HG03045 (cell line): Measurements from ENCODE around the gene FUBP3.

Experiments
- ATAC-seq: cut with Tn5 transposase; IDR thresholded peaks from one replicate; pipeline ENCODE4 v1.9.1; 2021; ENCODE audit warnings: mild to moderate bottlenecking, moderate library complexity; ENCODE audit not compliant: unreplicated experiment

FUBP3 gene, protein sequence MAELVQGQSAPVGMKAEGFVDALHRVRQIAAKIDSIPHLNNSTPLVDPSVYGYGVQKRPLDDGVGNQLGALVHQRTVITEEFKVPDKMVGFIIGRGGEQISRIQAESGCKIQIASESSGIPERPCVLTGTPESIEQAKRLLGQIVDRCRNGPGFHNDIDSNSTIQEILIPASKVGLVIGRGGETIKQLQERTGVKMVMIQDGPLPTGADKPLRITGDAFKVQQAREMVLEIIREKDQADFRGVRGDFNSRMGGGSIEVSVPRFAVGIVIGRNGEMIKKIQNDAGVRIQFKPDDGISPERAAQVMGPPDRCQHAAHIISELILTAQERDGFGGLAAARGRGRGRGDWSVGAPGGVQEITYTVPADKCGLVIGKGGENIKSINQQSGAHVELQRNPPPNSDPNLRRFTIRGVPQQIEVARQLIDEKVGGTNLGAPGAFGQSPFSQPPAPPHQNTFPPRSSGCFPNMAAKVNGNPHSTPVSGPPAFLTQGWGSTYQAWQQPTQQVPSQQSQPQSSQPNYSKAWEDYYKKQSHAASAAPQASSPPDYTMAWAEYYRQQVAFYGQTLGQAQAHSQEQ

DNA sequence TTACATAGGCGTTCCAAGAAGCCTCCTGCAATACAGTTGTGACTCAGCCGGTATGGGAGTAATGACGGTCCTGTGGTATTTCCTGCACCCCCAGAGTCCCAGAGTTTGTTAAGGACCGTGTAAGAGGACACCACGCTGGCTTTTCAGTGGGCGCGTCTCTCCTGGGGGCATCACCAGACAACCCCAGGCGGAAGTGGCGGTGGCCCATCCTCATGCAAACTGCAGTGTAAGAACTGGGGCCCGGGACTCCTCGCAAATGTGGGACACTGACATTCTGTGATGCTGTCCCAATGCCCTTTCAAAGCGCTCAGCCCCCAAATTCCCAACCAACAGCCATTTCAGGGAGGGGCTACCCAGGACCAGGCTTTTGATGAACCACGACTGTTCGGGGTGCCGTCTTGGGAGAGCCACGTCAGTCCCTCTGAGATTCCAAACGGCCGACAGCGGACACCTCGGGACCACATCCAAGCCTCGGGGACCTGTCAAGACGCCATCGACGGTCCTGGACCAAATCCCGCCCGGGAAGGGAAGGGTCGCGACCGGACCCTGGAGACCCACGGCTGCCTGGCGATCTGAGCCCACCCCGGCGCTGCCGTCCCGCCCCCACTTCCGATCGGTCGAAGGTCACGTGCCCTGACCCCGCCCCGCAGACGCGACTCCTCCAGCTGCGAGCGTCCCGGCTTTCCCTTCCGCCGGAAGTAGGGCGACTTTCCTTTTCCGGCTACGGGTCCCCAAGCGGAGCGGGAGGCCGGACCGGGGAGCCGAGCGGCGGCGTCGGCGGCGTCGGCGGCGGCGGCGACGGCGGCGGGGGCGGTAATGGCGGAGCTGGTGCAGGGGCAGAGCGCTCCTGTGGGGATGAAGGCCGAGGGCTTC is at the start of gene FUBP3:
Gene FUBP3, plus strand, starts transcription at position 713 of the 873 bp plus-strand sequence. Its CDS starts 104 bp downstream, at position 817.
- peak; percentile 92 for ATAC-seq

DNA sequence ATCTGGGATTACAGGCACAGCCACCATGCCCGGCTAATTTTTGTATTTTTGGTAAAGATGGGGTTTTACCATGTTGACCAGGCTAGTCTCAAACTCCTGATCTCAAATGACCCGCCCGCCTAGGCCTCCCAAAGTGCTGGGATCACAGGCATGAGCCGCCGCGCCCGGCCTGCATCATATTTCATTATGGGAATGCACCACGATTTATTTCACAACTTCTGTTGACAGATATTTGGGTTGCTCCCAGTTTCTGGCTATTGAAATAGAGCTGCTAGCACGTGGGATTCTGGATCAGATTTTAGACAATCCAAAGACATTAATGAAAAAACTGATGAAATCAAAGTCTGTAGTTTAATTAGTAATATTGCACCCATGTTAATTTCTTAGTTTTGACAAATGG is 48.4 kb upstream of the FUBP3 start:
- no peak for ATAC-seq

DNA sequence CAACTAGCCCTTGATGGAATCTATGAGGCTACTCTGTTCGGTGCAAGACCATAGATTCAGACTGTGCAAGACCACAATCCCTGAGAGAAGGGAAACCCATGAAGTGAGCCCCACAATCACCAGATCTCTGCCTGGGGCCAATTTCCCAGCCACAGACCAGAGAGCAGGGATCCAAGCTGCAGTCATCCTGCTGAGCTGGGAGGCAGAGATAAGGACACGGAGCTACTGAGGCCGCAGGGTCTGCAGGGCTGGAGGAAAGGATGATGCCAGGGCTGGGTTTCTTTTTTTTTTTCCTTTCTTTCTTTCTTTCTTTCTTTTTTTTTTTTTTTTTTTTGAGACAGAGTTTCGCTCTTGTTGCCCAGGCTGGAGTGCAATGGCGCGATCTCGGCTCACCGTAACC is 47.7 kb upstream of the FUBP3 start:
- ATAC-seq: no peak

DNA sequence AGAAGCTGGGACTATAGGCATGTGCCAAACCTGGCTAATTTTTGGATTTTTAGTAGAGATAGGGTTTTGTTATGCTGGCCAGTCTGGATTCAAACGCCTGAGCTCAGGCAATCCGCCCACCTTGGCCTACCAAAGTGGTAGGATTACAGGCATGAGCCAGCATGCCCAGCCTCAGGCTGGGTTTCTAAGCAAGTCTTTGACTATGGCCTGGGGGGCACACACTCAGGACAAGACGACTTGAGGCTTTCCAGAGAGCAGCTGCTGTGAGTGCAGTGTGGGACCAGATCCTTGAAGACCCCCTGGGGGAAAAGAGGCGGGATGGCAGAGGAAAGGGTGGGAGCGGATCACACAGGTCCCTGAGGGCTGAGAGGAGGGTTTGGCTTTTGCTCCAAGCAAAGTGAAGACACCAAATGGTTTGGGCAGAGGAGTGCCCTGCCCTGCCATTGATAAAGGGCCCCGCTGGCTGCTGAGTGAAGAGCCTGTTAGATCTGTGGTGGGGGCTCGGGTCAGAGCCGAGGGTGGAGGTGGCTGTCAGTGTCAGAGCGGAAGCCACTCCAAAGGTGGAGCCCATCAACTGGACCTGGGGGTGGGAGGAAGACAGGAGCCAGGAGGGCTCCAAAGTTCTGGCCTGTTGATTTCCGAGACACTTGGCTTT is 46.8 kb upstream of the FUBP3 start:
- no peak for ATAC-seq

DNA sequence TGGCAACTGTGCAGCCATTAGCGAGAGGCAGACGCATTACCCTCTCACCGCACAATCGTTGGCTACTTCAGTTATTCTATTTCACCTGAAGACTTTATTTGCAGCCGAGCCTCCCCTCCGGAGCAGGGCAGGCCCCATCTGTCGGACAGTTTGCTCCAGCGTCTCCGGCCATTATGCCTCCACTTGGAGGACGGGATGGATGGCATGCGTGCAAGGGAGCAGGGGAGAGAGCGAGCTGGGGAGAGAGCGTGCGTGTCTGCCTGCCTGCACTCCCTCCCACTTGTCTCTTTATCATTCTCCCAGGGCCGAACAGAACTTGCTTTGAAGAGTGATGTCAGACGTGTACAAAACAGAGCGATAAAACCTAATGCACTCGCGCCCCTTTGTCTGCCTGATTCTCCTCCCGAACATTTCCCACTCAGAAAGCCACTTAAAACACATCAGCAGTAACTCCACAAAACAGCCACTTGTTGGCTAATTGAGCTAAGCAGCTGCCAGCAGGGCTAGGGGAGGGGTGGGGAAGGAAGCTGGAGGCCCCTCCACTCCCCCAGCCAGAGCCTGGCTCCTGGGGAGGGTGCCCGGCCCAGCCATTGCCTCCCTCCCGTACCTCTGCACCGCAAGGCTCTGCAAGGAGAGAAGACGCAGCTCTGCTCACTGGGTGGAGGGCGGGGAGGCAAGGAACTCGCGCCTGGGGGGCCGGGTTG is 43.4 kb upstream of the FUBP3 start:
- ATAC-seq: no peak

DNA sequence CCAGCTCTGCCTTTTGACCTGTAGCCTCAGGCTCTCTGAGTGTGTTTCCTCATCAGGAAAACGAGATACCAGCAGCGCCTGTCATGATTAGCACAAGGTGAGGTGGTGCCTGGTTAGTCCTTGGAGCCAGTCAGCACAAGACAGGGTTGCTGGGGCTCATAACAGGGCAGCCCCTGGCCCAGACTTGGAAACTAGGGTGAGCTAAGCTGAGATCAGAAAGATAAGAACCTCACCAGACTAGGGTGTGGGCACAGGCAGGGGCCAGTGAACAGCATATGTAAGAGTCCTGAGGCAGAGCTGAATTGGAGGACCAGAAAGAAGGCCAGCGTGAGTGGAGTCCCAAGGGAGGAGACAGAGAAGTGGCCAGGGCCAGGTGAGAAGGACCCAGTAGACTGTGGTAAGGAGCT is 42.7 kb upstream of the FUBP3 start:
- no peak for ATAC-seq

DNA sequence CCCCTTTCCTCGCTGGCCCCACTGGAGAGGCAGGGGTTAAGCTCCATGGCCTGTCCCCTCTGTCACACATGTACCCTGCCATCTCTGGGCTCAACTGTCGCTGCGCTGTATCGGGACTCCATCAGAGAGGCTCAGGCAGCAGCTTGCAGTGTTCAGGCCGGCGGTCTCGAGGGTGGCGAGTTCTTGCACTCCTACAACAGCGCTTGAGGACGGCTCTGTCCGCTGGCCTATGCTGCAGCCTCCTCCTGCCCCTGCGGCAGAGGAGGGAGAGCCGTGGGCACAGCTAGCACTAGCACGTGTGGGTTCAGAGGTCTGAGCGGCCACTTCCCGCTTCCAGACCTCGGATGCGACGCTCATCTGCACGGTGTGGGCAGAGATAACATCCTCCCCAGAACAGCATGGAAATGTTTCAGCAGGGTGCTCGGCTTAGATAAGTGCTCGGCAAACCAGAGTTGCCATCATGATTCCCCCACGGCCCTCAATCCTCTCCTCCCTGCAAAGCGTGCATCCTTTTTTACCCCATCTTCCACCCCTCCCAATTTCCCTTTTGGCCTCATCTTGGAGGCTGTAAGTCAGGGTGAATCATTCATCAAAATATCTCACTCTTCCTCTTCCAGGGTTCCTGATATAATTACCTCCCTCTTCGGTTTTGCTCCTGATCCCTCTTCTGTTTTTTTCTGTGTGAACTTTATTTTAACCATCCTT is 41.9 kb upstream of the FUBP3 start:
- no peak for ATAC-seq

DNA sequence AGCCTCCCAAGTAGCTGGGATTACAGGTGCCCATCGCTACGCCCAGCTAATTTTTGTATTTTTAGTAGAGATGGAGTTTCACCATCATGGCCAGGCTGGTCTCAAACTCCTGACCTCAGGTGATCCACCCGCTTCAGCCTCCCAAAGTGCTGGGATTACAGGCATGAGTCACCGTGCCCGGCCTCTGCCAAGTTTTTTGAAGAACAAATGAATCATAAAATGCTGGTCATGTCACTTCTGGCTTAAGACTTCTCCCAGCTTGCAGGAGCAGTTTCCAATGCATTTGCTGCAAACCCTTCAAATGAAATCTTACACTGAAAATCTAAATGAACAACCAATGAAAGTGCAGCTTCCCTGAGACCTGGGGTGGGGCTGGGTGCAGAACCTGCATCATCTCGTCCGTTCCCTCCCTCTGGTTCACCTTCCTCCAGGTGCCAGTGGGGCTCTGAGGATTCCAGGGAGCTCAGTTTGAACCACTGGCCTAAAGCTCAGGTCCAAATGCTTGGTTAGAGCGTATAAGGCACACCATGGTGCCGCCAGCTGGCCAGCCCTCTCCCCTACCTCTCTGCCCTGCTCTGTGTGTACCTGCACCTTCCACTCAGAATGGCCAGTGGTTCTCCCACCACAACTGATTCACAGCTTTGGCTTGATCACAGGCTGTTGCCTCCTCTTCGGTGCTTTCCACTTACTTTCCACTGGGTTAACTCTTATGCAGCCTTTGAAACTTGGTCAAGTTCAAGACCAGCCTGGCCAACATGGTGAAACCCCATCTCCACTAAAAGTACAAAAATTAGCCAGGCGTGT is 39.8 kb upstream of the FUBP3 start:
- ATAC-seq: no peak

DNA sequence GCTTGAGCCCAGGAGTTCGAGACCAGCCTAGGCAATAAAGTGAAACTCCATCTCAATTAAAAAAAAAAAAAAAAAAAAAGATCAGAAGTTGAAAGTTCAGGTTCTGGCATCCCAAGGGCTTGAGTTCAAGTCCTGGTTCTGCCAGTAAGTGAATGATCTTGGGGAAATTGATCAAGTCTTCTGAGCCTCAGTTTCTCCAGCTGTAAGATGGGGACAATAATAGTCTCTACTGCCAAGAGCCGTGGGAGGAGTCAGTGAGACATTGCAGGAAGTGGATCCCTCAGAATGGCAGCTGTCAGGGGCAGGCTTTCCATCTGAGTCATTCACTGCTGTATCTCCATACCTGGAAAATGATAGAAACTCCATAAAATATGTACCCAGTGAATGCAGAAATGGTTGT is 37.8 kb upstream of the FUBP3 start:
- ATAC-seq: no peak

DNA sequence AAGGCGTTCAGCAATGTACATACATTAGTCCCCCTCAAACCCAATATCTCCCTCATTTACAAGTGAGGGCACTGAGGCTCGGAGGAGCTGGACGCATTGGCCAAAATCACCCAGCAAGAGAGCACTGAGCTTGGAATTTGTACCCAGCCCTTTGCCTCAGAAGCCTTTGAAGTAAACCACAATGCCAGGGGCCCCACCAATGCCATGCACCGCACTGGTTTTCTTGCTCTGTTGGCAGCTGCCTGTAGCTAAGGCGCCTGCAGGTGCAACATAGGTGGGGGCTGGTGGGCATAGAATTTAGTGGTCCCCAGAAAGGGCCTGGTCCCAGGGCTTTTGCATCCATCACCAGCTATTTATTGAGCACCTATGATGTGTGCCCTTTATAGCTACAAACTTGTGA is 37.3 kb upstream of the FUBP3 start:
- ATAC-seq: no peak

DNA sequence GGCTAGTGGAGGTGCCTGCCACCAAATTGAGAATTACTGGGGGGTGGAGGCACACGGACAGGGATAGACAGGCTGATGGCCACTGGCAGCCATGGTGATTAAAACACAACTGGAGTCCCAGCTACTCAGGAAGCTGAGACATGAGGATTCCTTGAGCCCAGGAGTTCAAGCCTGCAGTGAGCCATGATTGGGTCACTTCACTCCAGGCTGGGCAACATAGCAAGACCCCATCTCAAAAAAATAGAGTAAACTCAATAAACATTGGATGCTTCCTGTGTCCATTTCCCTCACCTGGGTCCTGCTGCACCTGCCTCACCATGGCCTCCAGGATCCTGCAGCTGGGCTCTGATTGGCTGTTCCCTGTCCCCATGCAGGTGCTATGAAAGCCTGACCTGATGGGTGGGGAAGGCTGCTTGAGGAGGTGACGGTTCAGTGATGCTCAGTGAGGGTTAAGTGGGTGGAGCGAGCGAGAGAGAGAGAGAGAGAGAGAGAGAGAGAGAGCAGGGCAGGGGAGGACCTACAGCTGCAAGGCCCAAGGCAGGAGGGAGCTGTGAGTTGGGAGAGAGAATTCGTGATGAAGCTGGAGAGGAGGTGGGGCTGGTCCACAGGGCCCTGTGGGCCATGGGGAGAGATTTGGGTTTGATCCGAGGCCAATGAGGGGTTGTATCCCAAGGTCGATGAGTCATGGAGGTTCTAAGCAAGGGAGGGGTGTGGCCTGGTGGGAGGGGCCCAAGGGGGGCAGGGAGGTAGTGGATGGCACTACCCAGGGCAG is 36.7 kb upstream of the FUBP3 start:
- ATAC-seq: no peak

DNA sequence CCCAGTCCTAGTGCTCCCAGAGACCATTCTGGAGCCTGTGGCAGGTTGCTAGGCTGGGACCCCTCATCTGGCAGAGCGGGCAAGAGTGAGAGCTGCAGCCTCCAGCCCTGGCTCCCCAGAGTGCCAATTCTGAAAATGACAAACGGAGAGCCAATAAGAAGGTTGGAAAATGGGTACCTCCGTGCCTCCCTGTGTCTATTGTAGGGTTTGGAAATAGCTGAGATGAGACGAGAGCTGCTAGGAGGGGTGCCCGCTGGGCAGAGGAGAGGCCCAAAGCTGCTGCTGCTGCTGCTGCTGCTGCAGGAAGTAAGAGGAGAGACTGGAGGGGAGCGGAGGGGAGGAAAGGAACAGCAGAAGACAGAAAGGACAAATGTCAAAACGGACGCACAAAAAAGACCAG is 36.0 kb upstream of the FUBP3 start:
- no peak for ATAC-seq

DNA sequence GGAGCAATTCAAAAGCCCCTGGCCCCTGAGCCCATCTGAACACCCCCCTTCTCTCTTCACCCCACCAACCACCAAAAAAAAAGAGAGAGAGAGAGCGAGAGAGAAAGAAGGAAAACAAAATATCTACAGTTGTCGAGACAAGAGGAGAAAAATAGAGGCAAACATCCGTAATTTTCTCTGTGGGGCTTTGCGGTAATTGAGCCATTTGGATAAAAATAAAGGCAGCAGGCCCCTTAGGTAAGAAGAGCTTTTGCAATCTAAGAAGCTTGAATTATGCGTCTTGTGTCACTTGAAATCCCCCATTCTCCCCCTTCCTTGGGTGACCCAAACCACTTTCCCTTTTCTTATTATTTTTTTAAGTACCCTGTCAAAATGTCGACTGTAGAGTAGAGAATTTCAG is 35.5 kb upstream of the FUBP3 start:
- ATAC-seq: no peak

DNA sequence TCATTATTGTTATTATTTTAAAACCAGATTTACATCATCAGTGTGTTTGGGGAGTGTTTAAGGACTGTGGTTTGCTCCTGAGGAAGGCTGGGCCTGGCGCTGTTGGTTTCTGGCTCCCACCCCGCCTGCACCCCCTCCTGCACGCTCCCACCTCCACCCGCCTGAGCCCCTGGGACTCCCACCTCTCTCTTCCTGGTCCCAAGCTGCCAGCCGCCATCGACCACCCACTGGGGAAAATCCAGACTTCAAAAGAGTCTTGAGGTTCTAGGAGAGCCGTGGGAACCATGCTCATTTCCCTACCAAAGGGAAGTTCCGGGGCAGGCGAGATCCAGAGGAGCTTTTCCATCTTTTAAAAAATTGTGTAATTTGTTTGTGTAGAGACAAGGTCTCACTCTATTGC is 35.0 kb upstream of the FUBP3 start:
- ATAC-seq: no peak

DNA sequence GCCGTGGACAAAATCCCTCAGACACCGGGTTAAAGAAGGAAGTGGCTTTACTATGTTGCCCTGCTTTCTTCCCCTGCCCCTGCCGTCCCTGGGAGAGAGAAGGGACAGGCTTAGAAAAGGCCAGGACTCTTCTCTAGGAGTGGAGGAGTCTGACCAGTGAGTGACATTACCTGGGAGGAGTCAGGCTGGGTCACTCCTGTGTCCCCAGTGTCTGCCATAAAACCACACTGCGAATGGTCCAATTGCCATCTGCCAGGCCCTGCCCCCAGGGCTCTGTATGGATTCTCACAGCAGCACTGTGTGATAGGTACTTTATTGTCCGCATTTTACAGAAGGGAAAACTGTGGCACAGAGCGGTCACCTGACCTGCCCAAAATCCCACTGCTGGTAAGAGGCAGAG is 31.3 kb upstream of the FUBP3 start:
- no peak for ATAC-seq

DNA sequence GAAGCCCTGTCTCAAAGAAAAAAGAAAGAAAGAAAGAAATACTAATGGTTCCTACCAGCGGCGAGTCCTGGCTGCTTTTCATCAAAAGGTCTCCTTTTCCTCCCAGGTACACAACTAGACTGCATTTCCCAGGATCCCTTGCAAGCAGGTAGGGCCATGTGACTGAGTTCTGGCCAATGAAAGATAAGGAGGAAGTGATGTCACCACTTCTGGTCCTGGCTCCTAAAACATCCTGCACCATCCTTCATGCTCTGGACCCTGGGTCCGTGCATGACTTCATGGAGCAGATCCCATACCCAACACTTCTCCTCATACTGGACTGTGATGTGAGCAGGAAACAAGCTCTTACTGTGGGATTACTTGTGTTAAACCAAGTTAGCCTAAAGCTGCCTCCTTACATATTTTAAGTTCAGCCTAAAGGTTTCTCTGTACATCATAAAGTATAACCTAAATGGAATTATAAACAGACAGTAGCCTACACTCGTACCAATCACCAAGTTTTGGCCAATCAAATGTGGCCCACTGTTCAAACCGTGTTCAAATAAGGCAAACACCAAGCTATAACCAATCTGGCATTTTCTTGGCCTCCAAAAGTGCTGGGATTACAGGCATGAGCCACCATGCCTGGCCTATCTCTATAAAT is 30.2 kb upstream of the FUBP3 start:
- no peak for ATAC-seq

DNA sequence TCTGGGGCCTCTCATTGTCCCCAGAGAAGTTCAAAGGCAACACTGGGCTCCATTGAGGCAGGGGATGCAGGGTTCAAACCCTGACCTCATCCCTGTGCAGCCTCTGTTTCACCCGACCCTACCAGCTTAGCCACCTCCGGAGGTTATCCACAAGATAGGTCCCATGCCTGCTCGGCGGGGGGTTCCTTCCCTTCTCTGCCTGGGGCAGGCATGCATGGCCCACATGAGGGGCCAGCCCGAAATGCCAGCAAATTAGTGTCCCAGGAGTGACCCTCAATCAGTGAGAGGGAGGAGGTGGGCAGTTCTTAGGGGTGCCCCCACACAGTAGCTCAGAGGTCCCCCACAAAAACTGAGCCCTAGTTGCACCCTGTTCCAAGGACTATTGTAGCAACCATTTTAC is 24.8 kb upstream of the FUBP3 start:
- no peak for ATAC-seq

DNA sequence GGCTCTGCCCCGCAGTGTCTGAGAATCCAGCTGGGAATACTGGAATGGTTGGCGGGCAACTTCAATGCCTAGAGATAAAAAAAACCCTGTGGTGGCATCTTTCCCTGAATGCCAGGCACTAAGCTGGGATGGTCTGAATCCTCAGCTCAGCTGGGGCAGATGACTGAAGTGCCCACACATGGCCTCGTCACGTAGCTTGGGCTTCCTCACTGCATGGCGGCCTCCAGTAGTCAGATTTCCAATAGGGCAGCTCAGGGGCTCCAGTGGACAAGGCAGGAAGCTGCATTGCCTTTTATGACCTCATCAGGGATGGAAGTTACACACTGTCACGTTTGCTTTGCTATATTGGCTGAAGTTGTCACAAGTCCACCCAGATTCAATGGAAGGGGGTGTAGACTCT is 24.3 kb upstream of the FUBP3 start:
- no peak for ATAC-seq
